CD14-positive monocyte (primary cell): ENCODE results near the gene PLCB1. TPM values are rescaled to one million over a fixed set of nuclear protein-coding genes. Genes with fewer than 3 reads are reported as not detected.
"Not testable (repeated sequence)": the region's sequence is repeated elsewhere in the genome, so short reads cannot be mapped to it uniquely, and the experiment has no call there.

Experiments used
- DNase-seq, 3 donors: peaks; one replicate each; pipeline ENCODE4 v3.0.0-alpha.2; 2011 to 2022
- H2AFZ ChIP-seq: 2 replicates; pipeline ENCODE4 v1.6.0; 2012; ENCODE audit warnings: mild to moderate bottlenecking, low read depth, low read length, inconsistent platforms; ENCODE audit not compliant: insufficient read depth, poor library complexity, severe bottlenecking
- H3K27ac ChIP-seq, 2 donors: 1 replicate in 1 of 2; 2 replicates in 1 of 2; pipeline ENCODE4 v1.5.1; 2012 to 2013; ENCODE audit warnings: low read length in 2 of 2, control low read depth in 1 of 2, inconsistent platforms in 1 of 2, low read depth in 1 of 2, mild to moderate bottlenecking in 1 of 2
- H3K27me3 ChIP-seq, 2 donors: one replicate each; pipeline versions ENCODE4 v1.6.0 to v1.6.1; 2011 to 2013; ENCODE audit warnings: low read length in 2 of 2; ENCODE audit not compliant: control insufficient read depth in 2 of 2, insufficient read depth in 2 of 2
- H3K36me3 ChIP-seq, 2 donors: replicated peaks in 1 of 2; 1 replicate in 1 of 2; 2 replicates in 1 of 2; pipeline versions ENCODE4 v1.5.1 to v1.6.1; 2012 to 2013; ENCODE audit warnings: low read length in 2 of 2, control low read depth in 1 of 2, inconsistent platforms in 1 of 2, mild to moderate bottlenecking in 1 of 2; ENCODE audit not compliant: insufficient read depth in 2 of 2, control insufficient read depth in 1 of 2
- H3K4me1 ChIP-seq, 2 donors: 1 replicate in 1 of 2; 2 replicates in 1 of 2; pipeline versions ENCODE4 v1.5.1 to v1.6.1; 2012 to 2013; ENCODE audit warnings: low read length in 2 of 2, control low read depth in 1 of 2, inconsistent platforms in 1 of 2, mild to moderate bottlenecking in 1 of 2, moderate library complexity in 1 of 2; ENCODE audit not compliant: insufficient read depth in 2 of 2, control insufficient read depth in 1 of 2
- H3K4me2 ChIP-seq: replicated peaks from 2 replicates; pipeline ENCODE3; 2012; ENCODE audit warnings: low read length, moderate library complexity, mild to moderate bottlenecking; ENCODE audit not compliant: poor library complexity, severe bottlenecking; ENCODE audit errors: extremely low read depth
- H3K4me3 ChIP-seq, 3 experiments: fragments of 200-600 bp in 1 of 3; sonication (generic) in 1 of 3; replicated peaks in 1 of 3; 1 replicate in 2 of 3; 2 replicates in 1 of 3; pipeline ENCODE4 v1.5.1; 2011 to 2013; ENCODE audit warnings: low read length in 3 of 3, mild to moderate bottlenecking in 3 of 3, control low read depth in 2 of 3, low read depth in 2 of 3, inconsistent platforms in 1 of 3, moderate library complexity in 1 of 3
- H3K79me2 ChIP-seq: 2 replicates; pipeline ENCODE4 v1.6.0; 2012; ENCODE audit warnings: mild to moderate bottlenecking, control low read depth, inconsistent platforms, low read length, moderate library complexity; ENCODE audit not compliant: insufficient read depth
- H3K9ac ChIP-seq: 2 replicates; pipeline ENCODE4 v1.6.0; 2017; ENCODE audit warnings: low read length, mild to moderate bottlenecking; ENCODE audit not compliant: insufficient read depth, poor library complexity, severe bottlenecking
- H3K9me3 ChIP-seq, 2 donors: replicated peaks in 1 of 2; 1 replicate in 1 of 2; 2 replicates in 1 of 2; pipeline versions ENCODE4 v1.5.1 to v1.6.1; 2012 to 2013; ENCODE audit warnings: low read length in 2 of 2, control low read depth in 1 of 2; ENCODE audit not compliant: control insufficient read depth in 1 of 2, insufficient read depth in 1 of 2
- H4K20me1 ChIP-seq: 2 replicates; pipeline ENCODE4 v1.6.0; 2012; ENCODE audit warnings: mild to moderate bottlenecking, low read length, control low read depth, moderate library complexity; ENCODE audit not compliant: insufficient read depth
- H3K27ac Mint-ChIP-seq, 7 donors: one replicate each; pipeline ENCODE4 v1.8.0; 2020; ENCODE audit warnings: mild to moderate bottlenecking in 7 of 7, mixed read lengths in 7 of 7, moderate library complexity in 6 of 7, inconsistent platforms in 2 of 7
- H3K27me3 Mint-ChIP-seq, 3 donors: one replicate each; pipeline ENCODE4 v1.8.0; 2021 to 2022; ENCODE audit warnings: low read depth in 3 of 3, mild to moderate bottlenecking in 3 of 3, mixed read lengths in 3 of 3, moderate library complexity in 3 of 3, inconsistent platforms in 1 of 3
- H3K36me3 Mint-ChIP-seq, 2 donors: one replicate each; pipeline ENCODE4 v1.8.0; 2020; ENCODE audit warnings: mixed read lengths in 2 of 2, inconsistent platforms in 1 of 2, mild to moderate bottlenecking in 1 of 2
- H3K4me1 Mint-ChIP-seq: one replicate; pipeline ENCODE4 v1.8.0; 2020; ENCODE audit warnings: mild to moderate bottlenecking, mixed read lengths
- H3K4me3 Mint-ChIP-seq, 2 donors: one replicate each; pipeline ENCODE4 v1.8.0; 2020; ENCODE audit warnings: mild to moderate bottlenecking in 2 of 2, mixed read lengths in 2 of 2, moderate library complexity in 1 of 2
- H3K9me3 Mint-ChIP-seq, 7 donors: one replicate each; pipeline ENCODE4 v1.8.0; 2020 to 2022; ENCODE audit warnings: mixed read lengths in 7 of 7, mild to moderate bottlenecking in 6 of 7, moderate library complexity in 6 of 7, inconsistent platforms in 2 of 7
- CTCF ChIP-seq: fragments of 200-600 bp; IDR thresholded peaks from one replicate; pipeline ENCODE4 v1.8.0; 2022; ENCODE audit warnings: antibody characterized with exemption, mild to moderate bottlenecking
- WGBS: methylation state at CpG from one replicate; pipeline ENCODE4 v1.1.5; 2013; ENCODE audit warnings: missing lambda C conversion rate; ENCODE audit not compliant: insufficient coverage; 5-methylcytosine and 5-hydroxymethylcytosine counted together
- intact Hi-C, 2 donors: fragments of 100-400 bp; cut with micrococcal nuclease; formaldehyde crosslinking; loops; one replicate each; pipeline versions ENCODE4 v1.15.0 to v1.15.1; 2023
- polyA plus RNA-seq, 3 donors: library from polyadenylated mRNA; depleted of rRNA in 1 of 3; unstranded in 2 of 3; stranded (reverse) in 1 of 3; fragments of 300-500 nt in 2 of 3; fragments of >200 nt in 1 of 3; fragmentation: Illumina TruSeq in 2 of 3; gene quantifications; 1 replicate in 2 of 3; 2 replicates in 1 of 3; pipeline ENCODE4 v1.2.3, GENCODE V29; 2012 to 2021

Gene PLCB1
- polyA plus RNA-seq, 3 donors: 8.6 to 16.4 (median 13.2) TPM

- H3K9ac ChIP-seq: no peak overlapping the region
- no peak for DNase-seq
Measured at GRCh38 chr20:8587810-8588209, 455.7 kb downstream of the PLCB1 start.

GRCh38 chr20:8589956-8590355 lies 457.9 kb downstream of the PLCB1 start:
- Histone ChIP-seq H3K79me2 (no peaks in the 10 kb centered on the region), H3K27ac (no peak overlapping the region), H3K4me2 (no peak overlapping the region), H3K4me1 (peaks cover 4 to 6% of the 10 kb centered on the region in 2 donors), H3K27me3 (no peaks in the 10 kb centered on the region), H3K36me3 (no peaks in the 10 kb centered on the region), H3K9ac (no peak overlapping the region), H3K9me3 (no peaks in the 10 kb centered on the region), H4K20me1 (no peaks in the 10 kb centered on the region), H3K4me3 (no peak overlapping the region), H2AFZ (no peak overlapping the region)
- no CpG with 5 or more reads among the region's 4 CpGs for WGBS
- no peak for DNase-seq
- intact Hi-C loops: no loop called here
- Mint-ChIP-seq H3K36me3 (no peaks in the 10 kb centered on the region), H3K4me1 (peaks cover 14% of the 10 kb centered on the region), H3K9me3 (peaks cover 0 to 2% (median 0%) of the 10 kb centered on the region in 7 donors), H3K27ac (no peak overlapping the region), H3K27me3 (no peaks in the 10 kb centered on the region), H3K4me3 (no peak overlapping the region)
- TF ChIP-seq CTCF: no peak

More at GRCh38 chr20:8587810-8588209, 455.7 kb downstream of the PLCB1 start:
- Mint-ChIP-seq H3K4me3 (no peak overlapping the region), H3K4me1 (peaks cover 16% of the 10 kb centered on the region), H3K27ac (no peak overlapping the region), H3K36me3 (no peaks in the 10 kb centered on the region), H3K27me3 (no peaks in the 10 kb centered on the region), H3K9me3 (peaks cover 0 to 5% (median 0%) of the 10 kb centered on the region in 7 donors)
- TF ChIP-seq CTCF: no peak
- Histone ChIP-seq H3K4me1 (peaks cover 4 to 6% of the 10 kb centered on the region in 2 donors), H3K4me2 (no peak overlapping the region), H3K9me3 (no peaks in the 10 kb centered on the region), H3K27me3 (no peaks in the 10 kb centered on the region), H3K36me3 (no peaks in the 10 kb centered on the region), H4K20me1 (no peaks in the 10 kb centered on the region), H3K4me3 (no peak overlapping the region), H2AFZ (no peak overlapping the region), H3K27ac (no peak overlapping the region), H3K79me2 (no peaks in the 10 kb centered on the region)
- intact Hi-C loops: no loop called here
- WGBS: no CpG with 5 or more reads among the region's 3 CpGs

- peak overlapping the region in 1 of 2 donors; percentile 47 for H3K4me3 Mint-ChIP-seq
- not testable (repeated sequence) for H3K27me3 ChIP-seq
Measured at GRCh38 chr20:8600910-8601541, 469.0 kb downstream of the PLCB1 start.

More at GRCh38 chr20:8600910-8601541, 469.0 kb downstream of the PLCB1 start:
- H3K27me3 Mint-ChIP-seq, H3K9me3 ChIP-seq, H2AFZ ChIP-seq, DNase-seq, H3K36me3 Mint-ChIP-seq, H3K9me3 Mint-ChIP-seq, H3K4me2 ChIP-seq, H4K20me1 ChIP-seq, H3K36me3 ChIP-seq, H3K4me3 ChIP-seq, H3K9ac ChIP-seq, H3K79me2 ChIP-seq, intact Hi-C loops: not testable (repeated sequence)
- H3K27ac ChIP-seq: peak overlapping the region in 1 of 2 donors; percentile 73
- H3K4me1 Mint-ChIP-seq: peaks cover 24% of the 10 kb centered on the region
- H3K27ac Mint-ChIP-seq: peak overlapping the region in 4 of 7 donors; percentile 23 to 77 (median 62)
- H3K4me1 ChIP-seq: peaks cover 13 to 23% of the 10 kb centered on the region in 2 donors
- no CpG with 5 or more reads among the region's 18 CpGs for WGBS
